Chondrocyte (in vitro differentiated cells): ENCODE results near the gene NHERF2. TPM values are rescaled to one million over a fixed set of nuclear protein-coding genes. Genes with fewer than 3 reads are reported as not detected.
"Not testable (repeated sequence)": the region's sequence is repeated elsewhere in the genome, so short reads cannot be mapped to it uniquely, and the experiment has no call there.

Experiments
- DNase-seq: peaks from one replicate; pipeline ENCODE4 v3.0.0; 2021; ENCODE audit warnings: mixed read lengths, low spot score
- H3K27ac Mint-ChIP-seq: one replicate; pipeline ENCODE4 v1.8.0; 2021; ENCODE audit warnings: mild to moderate bottlenecking, moderate library complexity, mixed read lengths; ENCODE audit not compliant: unreplicated experiment
- H3K27me3 Mint-ChIP-seq: 2 replicates; pipeline ENCODE4 v1.8.0; 2021; ENCODE audit warnings: low read depth, mixed read lengths
- H3K36me3 Mint-ChIP-seq: 2 replicates; pipeline ENCODE4 v1.8.0; 2021; ENCODE audit warnings: low read depth, mixed read lengths
- H3K4me1 Mint-ChIP-seq: 2 replicates; pipeline ENCODE4 v1.8.0; 2021; ENCODE audit warnings: low read depth, mild to moderate bottlenecking, mixed read lengths
- H3K4me3 Mint-ChIP-seq: one replicate; pipeline ENCODE4 v1.8.0; 2021; ENCODE audit warnings: mild to moderate bottlenecking, moderate library complexity, mixed read lengths; ENCODE audit not compliant: unreplicated experiment
- H3K9me3 Mint-ChIP-seq: 2 replicates; pipeline ENCODE4 v1.8.0; 2021; ENCODE audit warnings: low read depth, mixed read lengths
- total RNA-seq: library from RNA; stranded (reverse); gene quantifications from 3 replicates; pipeline ENCODE4 v1.2.1, GENCODE V29; 2021
- TF ChIP-seq, protein P1 (sequence below): fragments of 200-600 bp; sonication (generic); IDR thresholded peaks from 2 replicates; pipeline ENCODE4 v1.5.0; 2021; ENCODE audit warnings: antibody characterized with exemption, mild to moderate bottlenecking, moderate library complexity

NHERF2 gene
- total RNA-seq, 1 donor from 2014 or later: 87.0 TPM

GRCh38 chr16:2030036-2030435 is 3.3 kb downstream of the NHERF2 start:
- H3K4me1 Mint-ChIP-seq: peaks cover 48% of the 10 kb centered on the region
- H3K9me3 Mint-ChIP-seq: no peaks in the 10 kb centered on the region
- H3K27me3 Mint-ChIP-seq: no peaks in the 10 kb centered on the region
- no peak overlapping the region for H3K4me3 Mint-ChIP-seq
- DNase-seq: peak; percentile 54
- TF ChIP-seq, protein P1, sequence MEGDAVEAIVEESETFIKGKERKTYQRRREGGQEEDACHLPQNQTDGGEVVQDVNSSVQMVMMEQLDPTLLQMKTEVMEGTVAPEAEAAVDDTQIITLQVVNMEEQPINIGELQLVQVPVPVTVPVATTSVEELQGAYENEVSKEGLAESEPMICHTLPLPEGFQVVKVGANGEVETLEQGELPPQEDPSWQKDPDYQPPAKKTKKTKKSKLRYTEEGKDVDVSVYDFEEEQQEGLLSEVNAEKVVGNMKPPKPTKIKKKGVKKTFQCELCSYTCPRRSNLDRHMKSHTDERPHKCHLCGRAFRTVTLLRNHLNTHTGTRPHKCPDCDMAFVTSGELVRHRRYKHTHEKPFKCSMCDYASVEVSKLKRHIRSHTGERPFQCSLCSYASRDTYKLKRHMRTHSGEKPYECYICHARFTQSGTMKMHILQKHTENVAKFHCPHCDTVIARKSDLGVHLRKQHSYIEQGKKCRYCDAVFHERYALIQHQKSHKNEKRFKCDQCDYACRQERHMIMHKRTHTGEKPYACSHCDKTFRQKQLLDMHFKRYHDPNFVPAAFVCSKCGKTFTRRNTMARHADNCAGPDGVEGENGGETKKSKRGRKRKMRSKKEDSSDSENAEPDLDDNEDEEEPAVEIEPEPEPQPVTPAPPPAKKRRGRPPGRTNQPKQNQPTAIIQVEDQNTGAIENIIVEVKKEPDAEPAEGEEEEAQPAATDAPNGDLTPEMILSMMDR: no peak
- H3K27ac Mint-ChIP-seq: no peak overlapping the region
- H3K36me3 Mint-ChIP-seq: no peaks in the 10 kb centered on the region

- Mint-ChIP-seq H3K27me3 (no peaks in the 10 kb centered on the region), H3K36me3 (no peaks in the 10 kb centered on the region), H3K9me3 (no peaks in the 10 kb centered on the region), H3K27ac (no peak overlapping the region), H3K4me1 (peaks cover 51% of the 10 kb centered on the region), H3K4me3 (no peak overlapping the region)
- TF ChIP-seq, protein P1: no peak
- DNase-seq: peak; percentile 66
These were observed 4.4 kb downstream of the NHERF2 start for GRCh38 chr16:2031081-2031577.

DNA sequence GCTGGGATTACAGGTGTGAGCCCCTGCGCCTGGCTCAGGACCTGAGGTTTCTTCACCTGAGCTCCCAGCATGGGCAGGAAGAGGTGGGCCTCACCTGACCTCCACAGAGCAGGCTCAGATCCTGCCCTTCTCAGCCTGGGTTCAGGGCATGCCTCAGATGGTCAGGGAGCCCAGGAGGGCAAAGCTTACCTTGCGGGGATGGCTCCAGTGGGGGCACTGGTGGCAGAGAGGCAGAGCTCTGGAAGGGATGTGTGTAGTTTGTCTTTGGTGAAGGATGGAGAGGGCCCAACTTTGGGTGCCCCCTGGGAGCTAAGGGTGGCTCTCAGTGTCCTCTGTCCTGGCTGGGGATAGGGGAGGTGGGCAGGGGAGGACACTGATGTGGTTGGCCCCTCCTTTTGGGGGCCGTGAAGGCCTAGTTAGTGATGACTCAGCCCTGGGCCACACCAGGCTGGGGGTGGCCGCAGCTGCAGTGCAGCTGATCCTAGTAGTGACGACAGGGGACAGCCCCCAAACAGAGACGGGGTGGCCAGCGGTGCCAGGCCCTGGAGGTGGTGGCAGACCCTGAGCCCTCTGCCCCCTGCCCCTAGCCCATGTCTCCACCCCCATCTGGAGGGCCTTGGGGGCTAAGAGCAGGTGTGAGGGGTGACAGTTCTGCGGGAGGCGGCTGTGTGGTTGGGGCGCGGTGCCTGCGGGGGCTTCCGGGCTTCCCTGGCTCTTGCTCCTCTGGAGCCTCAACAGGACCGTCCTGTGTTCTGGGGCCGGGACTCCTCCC is 5.8 kb downstream of the NHERF2 start:
- Mint-ChIP-seq H3K4me1 (peaks cover 63% of the 10 kb centered on the region), H3K27ac (peak overlapping the region; percentile 68)
- DNase-seq: peak; percentile 93

GRCh38 chr16:2033057-2033908 is 6.6 kb downstream of the NHERF2 start:
- Mint-ChIP-seq H3K27me3 (no peaks in the 10 kb centered on the region), H3K27ac (peak overlapping the region; percentile 88), H3K4me3 (peak overlapping the region; percentile 65), H3K4me1 (peaks cover 63% of the 10 kb centered on the region), H3K9me3 (no peaks in the 10 kb centered on the region), H3K36me3 (peaks cover 2% of the 10 kb centered on the region)
- TF ChIP-seq, protein P1: no peak
- DNase-seq: peak; percentile 94

More for the DNA sequence above, 5.8 kb downstream of the NHERF2 start:
- TF ChIP-seq, protein P1: no peak
- Mint-ChIP-seq H3K27me3 (no peaks in the 10 kb centered on the region), H3K9me3 (no peaks in the 10 kb centered on the region), H3K36me3 (no peaks in the 10 kb centered on the region), H3K4me3 (peak overlapping the region; percentile 28)

DNA sequence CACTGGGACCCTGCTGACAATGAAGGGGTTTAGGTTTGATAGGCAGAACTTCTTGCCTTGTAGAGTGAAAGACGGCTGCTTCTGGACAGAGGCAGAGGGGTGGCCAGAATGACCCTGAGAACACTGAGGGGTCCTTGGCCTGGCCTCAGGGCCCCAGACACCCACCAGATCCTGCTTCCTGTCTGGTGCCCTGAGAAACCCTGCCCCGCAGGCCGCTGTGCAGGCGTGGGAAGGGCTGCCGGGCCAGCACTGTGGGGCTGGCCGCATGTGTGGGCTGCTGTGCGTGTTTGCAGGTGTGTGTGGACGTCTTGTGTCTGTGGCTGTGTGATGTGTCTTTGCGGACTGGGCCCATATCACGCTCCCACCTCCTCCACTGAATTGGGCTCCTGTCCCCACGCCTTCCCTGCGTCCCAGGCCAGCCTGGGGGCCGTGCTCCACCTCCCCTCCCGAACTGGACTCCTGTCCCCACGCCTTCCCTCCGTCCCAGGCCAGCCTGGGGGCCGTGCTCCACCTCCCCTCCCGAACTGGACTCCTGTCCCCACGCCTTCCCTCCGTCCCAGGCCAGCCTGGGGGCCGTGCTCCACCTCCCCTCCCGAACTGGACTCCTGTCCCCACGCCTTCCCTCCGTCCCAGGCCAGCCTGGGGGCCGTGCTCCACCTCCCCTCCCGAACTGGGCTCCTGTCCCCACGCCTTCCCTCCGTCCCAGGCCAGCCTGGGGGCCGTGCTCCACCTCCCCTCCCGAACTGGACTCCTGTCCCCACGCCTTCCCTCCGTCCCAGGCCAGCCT is 7.4 kb downstream of the NHERF2 start:
- not testable (repeated sequence) for H3K27me3 Mint-ChIP-seq, H3K9me3 Mint-ChIP-seq, H3K36me3 Mint-ChIP-seq, DNase-seq
- Mint-ChIP-seq H3K4me3 (peak overlapping the region; percentile 65), H3K27ac (peak overlapping the region; percentile 88), H3K4me1 (peaks cover 61% of the 10 kb centered on the region)
